HEK293 (cell line): ENCODE data around the gene EVC2.

Experiments used
- CTCF ChIA-PET: fragments of 350-600 bp; formaldehyde crosslinking; extraction: SDS; loops from one replicate; lab custom pipeline; 2021; ENCODE audit warnings: antibody characterized with exemption; lab: Yijun Ruan, JAX
- POLR2A ChIA-PET: fragments of 300-600 bp; formaldehyde crosslinking; extraction: SDS; loops from one replicate; lab custom pipeline; 2020; ENCODE audit warnings: antibody characterized with exemption, inconsistent platforms; lab: Yijun Ruan, JAX
- H3K27ac ChIP-seq: fragments of 200-500 bp; sonication (Bioruptor generic); 2 replicates; pipeline ENCODE4 v1.5.1; 2014; ENCODE audit warnings: low read depth, low read length, control low read depth, inconsistent platforms; ENCODE audit errors: extremely low read depth
- H3K36me3 ChIP-seq, 2 experiments: fragments of 200-500 bp in 1 of 2; sonication (Bioruptor generic) in 1 of 2; 1 replicate in 1 of 2; 2 replicates in 1 of 2; pipeline ENCODE4 v1.5.1; 2014 to 2017; ENCODE audit warnings: inconsistent platforms in 2 of 2, low read length in 2 of 2; ENCODE audit not compliant: control insufficient read depth in 2 of 2, insufficient read depth in 1 of 2
- H3K4me1 ChIP-seq: fragments of 200-500 bp; sonication (Bioruptor generic); 2 replicates; pipeline ENCODE4 v1.5.1; 2014; ENCODE audit warnings: mild to moderate bottlenecking, low read length, inconsistent platforms; ENCODE audit not compliant: control insufficient read depth, insufficient read depth
- H3K4me3 ChIP-seq: 2 replicates; pipeline ENCODE4 v1.5.1; 2011; ENCODE audit warnings: low read depth, mild to moderate bottlenecking, control low read depth, low read length, moderate library complexity
- H3K9me3 ChIP-seq: fragments of 200-500 bp; sonication (Bioruptor generic); 2 replicates; pipeline ENCODE4 v1.5.1; 2014; ENCODE audit warnings: low read depth, low read length, inconsistent platforms; ENCODE audit not compliant: control insufficient read depth, insufficient read depth
- BCL11B ChIP-seq: fragments of 450-650 bp; formaldehyde crosslinking; IDR thresholded peaks from 2 replicates; pipeline ENCODE4 v1.5.1; 2016; ENCODE audit warnings: low read depth, missing biosample characterization, missing genetic modification characterization
- GLIS1 ChIP-seq: fragments of 450-650 bp; formaldehyde crosslinking; IDR thresholded peaks from 2 replicates; pipeline ENCODE4 v1.5.1; 2016; ENCODE audit warnings: missing biosample characterization, missing genetic modification characterization
- KLF16 ChIP-seq: fragments of 450-650 bp; formaldehyde crosslinking; IDR thresholded peaks from 2 replicates; pipeline ENCODE4 v1.5.1; 2017; ENCODE audit warnings: missing biosample characterization, missing genetic modification characterization
- PRDM10 ChIP-seq: fragments of 450-650 bp; formaldehyde crosslinking; IDR thresholded peaks from 2 replicates; pipeline ENCODE4 v1.5.1; 2016; ENCODE audit warnings: missing biosample characterization, missing genetic modification characterization
- ZBTB11 ChIP-seq: fragments of 450-650 bp; formaldehyde crosslinking; conservative IDR thresholded peaks from 2 replicates; pipeline ENCODE4 v1.5.1; 2016; ENCODE audit warnings: low read depth, missing biosample characterization, missing genetic modification characterization
- ZIC2 ChIP-seq: fragments of 450-650 bp; formaldehyde crosslinking; IDR thresholded peaks from 2 replicates; pipeline ENCODE4 v1.5.1; 2016; ENCODE audit warnings: missing biosample characterization, missing genetic modification characterization
- ZNF184 ChIP-seq: fragments of 450-650 bp; IDR thresholded peaks from 2 replicates; pipeline ENCODE4 v1.5.1; 2018; ENCODE audit warnings: missing biosample characterization, mild to moderate bottlenecking, missing genetic modification characterization
- ZNF24 ChIP-seq: fragments of 450-650 bp; formaldehyde crosslinking; IDR thresholded peaks from 2 replicates; pipeline ENCODE4 v1.5.1; 2016; ENCODE audit warnings: missing biosample characterization, missing genetic modification characterization
- ZNF26 ChIP-seq: fragments of 450-650 bp; formaldehyde crosslinking; IDR thresholded peaks from 2 replicates; pipeline ENCODE4 v1.5.1; 2016; ENCODE audit warnings: missing biosample characterization, missing genetic modification characterization
- ZNF514 ChIP-seq: fragments of 450-650 bp; formaldehyde crosslinking; IDR thresholded peaks from 2 replicates; pipeline ENCODE4 v1.5.1; 2016; ENCODE audit warnings: missing biosample characterization, missing genetic modification characterization
- ZNF530 ChIP-seq: fragments of 450-650 bp; formaldehyde crosslinking; IDR thresholded peaks from 2 replicates; pipeline ENCODE4 v1.5.1; 2016; ENCODE audit warnings: low read depth, missing biosample characterization, missing genetic modification characterization
- ZNF548 ChIP-seq: fragments of 450-650 bp; formaldehyde crosslinking; IDR thresholded peaks from 2 replicates; pipeline ENCODE4 v1.5.1; 2016; ENCODE audit warnings: missing biosample characterization, missing genetic modification characterization
- ZNF555 ChIP-seq: fragments of 450-650 bp; formaldehyde crosslinking; conservative IDR thresholded peaks from 2 replicates; pipeline ENCODE4 v1.5.1; 2017; ENCODE audit warnings: missing biosample characterization, mild to moderate bottlenecking, missing genetic modification characterization, inconsistent platforms
- ZNF658 ChIP-seq: fragments of 450-650 bp; formaldehyde crosslinking; IDR thresholded peaks from 2 replicates; pipeline ENCODE4; 2016; ENCODE audit warnings: missing biosample characterization, missing genetic modification characterization
- ZNF843 ChIP-seq: fragments of 450-650 bp; formaldehyde crosslinking; IDR thresholded peaks from 2 replicates; pipeline ENCODE4 v1.5.1; 2016; ENCODE audit warnings: missing biosample characterization, missing genetic modification characterization

Gene EVC2

GRCh38 chr4:5638316-5638715, 70.0 kb downstream of the EVC2 start:
- no peaks in the 10 kb centered on the region for H3K36me3 ChIP-seq
- no peaks in the 10 kb centered on the region for H3K9me3 ChIP-seq
- TF ChIP-seq ZNF26 (tag by site-specific recombination) (no peak), ZNF530 (no peak), ZNF548 (tag by site-specific recombination) (no peak), KLF16 (tag by site-specific recombination) (no peak), BCL11B (tag by site-specific recombination) (no peak), ZNF24 (no peak), ZNF514 (tag by site-specific recombination) (no peak), ZNF555 (tag by site-specific recombination) (no peak), ZNF658 (no peak), ZNF843 (tag by site-specific recombination) (no peak)
- no peak overlapping the region for H3K27ac ChIP-seq
- H3K4me1 ChIP-seq = no peaks in the 10 kb centered on the region
- ChIA-PET POLR2A (no interaction called here), CTCF (no interaction called here)
- H3K4me3 ChIP-seq = no peak overlapping the region

GRCh38 chr4:5636766-5637670, 71.3 kb downstream of the EVC2 start:
- ChIA-PET CTCF (no interaction called here), POLR2A (interaction anchor here (0.6 kb wide), 1 partner anchor 388 kb away, joined by 3 read pairs; no protein-coding TSS in a partner anchor)
- Histone ChIP-seq H3K27ac (no peak overlapping the region), H3K4me1 (no peaks in the 10 kb centered on the region), H3K9me3 (no peaks in the 10 kb centered on the region), H3K4me3 (no peak overlapping the region), H3K36me3 (no peaks in the 10 kb centered on the region)
- TF ChIP-seq ZNF184 (tag by site-specific recombination) (no peak), ZBTB11 (no peak), GLIS1 (tag by site-specific recombination) (peak; percentile 76), PRDM10 (peak; percentile 87), ZIC2 (peak; percentile 77)
